CD4-positive, alpha-beta T cell treated with Interleukin-12 subunit alpha and Interleukin-12 subunit beta, for 1 hour (primary cell): ENCODE data around the gene SASH1.

Experiments
- DNase-seq: peaks from one replicate; pipeline ENCODE4 v3.0.0-alpha.2; 2020

SASH1 gene

DNA sequence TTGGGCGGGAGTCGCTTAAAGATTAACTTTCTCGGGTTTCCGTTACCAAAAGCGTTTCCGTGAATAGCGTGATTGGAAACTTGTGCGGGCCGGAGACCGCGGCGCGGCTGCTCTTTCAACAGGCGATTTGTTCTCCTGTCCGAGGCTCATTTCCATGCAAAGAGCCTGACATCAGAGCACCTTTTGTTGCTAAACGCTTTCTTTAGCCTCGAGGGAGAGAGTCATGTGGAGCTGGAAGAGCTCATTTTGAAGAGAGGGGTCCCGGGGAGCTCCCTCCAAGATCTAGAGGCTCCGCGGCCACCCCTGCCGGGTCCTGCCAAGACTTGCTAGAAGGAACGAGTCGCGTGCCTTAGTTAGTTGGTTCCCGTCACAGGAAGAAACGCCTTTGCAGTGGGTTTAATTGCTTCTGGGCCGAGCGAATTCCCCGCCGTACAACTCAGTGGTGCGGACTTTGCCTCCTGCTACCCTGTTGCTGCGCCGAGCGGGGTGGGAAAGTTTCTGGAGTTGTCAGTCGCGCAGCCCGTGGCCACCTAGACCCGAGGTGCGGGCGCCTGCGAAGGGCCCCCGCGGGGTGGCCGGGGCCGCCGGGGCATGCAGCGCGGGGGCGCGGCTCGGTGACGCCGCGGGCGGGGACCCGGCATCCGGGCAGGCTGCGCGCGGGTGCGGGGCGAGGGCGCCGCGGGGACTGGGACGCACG, at the start of gene SASH1:
SASH1 (plus strand) TSS at position 489 of the 697 bp plus-strand sequence. CDS start 230 bp downstream, outside the sequence.
- peak; percentile 4 for DNase-seq

DNA sequence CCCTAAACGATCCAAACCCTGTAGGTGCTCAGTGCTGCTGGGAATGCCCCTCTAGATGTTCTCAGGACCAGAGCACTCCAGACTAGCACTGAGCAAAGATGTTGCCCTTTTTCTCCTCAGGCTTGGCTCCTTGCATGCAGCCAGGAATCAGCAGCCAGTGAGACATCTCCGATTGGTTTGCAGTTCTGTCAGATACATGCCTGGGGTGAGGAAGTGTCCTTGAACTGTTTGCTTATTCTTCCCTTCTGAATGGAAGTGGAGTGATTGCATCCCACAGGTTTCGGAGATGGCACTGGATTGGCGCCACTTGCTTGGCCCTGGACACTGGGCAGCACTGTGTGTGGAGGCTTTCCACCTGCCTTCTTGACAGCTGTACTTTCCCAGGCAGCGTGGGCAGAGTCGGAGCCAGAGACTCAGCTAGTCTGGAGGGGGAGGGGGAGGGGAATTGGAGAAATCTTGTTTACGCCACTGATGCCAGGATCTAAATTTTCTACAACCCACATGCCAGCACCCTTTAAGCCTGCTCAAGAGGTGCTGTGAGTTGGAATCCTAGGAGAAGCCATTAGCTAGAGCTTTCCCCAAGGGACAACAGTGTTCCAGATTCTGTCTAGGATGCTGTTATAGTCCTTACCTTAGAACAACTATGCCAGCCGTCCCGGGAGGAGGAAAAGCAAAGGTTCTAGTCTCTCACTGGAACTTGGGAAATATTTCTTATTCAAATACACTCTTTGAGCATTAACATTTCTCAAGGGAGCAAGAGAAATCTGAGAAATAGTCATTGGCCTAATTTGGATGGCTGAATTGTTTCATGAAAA, 49.2 kb upstream of the SASH1 start:
- DNase-seq: no peak

DNA sequence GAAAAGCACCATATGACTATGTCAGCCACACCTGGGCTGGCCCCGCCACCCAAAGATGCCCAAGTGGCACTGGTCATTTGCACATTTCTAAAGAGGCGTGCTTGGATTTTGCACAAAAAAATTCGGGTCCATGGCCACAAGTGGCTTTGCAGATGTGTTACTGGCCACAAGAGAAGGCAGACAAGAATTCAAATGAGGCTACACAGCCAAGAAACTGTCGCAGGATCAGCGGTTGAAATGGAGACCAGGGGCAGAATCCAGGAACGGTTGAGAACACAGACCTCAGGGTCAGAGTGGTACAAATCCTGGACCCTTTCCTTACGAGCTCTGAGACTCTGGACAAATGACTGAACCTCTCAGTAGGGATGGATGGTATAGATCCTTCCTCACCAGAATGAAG, 48.6 kb upstream of the SASH1 start:
- no peak for DNase-seq

DNA sequence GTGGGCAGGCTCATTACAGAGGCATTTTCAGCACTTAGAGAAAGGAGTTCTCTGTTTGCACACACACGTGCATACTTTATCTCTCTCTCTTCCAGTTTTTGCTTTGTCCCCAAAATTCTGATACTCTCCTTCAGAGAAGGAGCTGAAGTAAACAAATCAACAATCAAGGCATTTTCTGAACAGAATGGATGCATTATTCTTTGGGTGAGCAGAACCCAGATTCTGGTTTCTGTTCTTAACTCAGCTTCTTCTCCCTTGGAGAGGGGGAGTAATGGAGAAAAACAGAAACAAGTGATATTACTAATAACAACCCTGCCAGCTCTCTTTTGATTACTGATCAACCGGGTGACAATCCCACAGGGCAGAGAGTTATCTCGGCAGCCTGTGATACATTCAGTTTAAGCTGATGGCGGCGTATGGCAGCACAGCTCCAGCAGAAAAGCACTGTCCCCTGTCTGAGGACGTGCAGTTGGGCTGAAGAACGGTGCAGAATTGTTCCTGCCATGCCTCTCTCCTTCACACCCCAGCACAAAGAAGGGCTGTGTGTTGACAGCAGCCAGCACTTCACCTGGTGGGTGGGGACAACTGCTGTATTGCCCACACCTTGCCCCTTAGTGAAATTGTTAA, 47.3 kb upstream of the SASH1 start:
- DNase-seq: no peak

DNA sequence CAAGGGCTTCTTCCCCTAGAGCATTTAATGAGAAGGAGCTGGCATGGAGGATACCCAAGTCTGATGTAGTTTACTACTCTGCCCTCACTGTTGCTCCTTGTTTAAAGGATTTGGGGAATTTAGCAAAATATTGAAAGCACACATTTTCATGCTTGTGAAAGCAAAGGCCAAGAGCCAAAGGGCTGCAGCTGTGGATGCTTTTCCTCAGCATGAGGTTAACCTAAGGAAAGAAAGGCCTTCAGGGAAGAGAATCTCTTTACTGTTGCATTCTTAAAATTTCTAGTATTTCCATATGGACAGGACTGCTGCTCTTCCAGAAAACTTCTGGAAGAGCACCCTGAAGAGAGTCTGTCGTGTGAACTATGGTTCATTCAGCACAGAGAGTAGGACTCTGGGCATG, 45.9 kb upstream of the SASH1 start:
- no peak for DNase-seq

DNA sequence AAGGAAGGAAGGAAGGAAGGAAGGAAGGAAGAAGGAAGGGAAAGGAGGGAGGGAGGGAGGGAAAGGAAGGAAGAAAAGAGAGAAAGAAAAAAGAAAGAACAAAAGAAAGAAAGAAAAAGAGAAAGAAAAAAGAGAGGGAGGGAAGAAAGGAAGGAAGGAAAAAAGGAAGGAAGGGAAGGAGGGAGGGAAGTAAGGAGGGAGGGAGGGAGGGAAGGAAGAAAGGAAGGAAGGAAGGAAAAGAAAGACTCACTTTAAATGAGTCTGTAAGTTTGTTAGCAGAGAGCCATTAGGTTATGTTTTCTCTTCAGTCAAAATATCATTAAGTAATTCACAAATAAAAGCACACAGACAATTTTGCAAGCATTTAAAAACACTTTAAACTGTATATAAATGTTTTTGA, 44.0 kb upstream of the SASH1 start:
- DNase-seq: no peak

DNA sequence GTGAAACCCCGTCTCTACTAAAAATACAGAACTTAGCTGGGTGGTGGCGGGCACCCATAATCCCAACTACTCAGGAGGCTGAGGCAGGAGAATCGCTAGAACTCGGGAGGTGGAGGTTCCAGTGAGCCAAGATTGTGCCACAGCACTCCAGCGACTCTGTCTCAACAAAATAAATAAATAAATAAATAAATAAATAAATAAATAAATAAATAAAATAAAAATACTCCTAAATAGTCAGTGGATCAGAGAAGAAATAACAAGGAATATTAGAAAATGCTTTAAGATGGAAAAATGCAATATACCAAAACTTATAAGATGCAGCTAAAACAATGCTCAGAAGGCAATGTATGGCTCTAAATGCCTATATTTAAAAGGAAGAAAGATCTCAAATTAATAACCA, 39.0 kb upstream of the SASH1 start:
- no peak for DNase-seq

DNA sequence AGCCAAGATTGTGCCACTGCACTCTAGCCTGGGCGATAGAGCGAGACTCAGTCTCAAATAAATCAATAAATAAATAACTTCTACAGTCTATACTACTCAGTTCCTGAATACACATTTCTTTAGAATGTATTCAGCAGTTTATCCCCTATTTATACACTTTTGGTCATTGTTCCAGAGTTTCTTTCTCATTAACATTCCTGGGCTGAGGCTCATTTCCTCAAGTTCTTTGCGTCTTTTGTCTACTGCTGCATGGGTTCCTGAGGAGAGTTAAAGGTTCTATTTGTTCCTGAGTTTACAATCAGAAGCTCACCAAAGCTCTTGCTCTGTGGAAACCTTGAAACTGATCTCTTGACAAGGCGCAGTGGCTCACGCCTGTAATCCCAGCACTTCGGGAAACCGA, 37.7 kb upstream of the SASH1 start:
- DNase-seq: no peak

DNA sequence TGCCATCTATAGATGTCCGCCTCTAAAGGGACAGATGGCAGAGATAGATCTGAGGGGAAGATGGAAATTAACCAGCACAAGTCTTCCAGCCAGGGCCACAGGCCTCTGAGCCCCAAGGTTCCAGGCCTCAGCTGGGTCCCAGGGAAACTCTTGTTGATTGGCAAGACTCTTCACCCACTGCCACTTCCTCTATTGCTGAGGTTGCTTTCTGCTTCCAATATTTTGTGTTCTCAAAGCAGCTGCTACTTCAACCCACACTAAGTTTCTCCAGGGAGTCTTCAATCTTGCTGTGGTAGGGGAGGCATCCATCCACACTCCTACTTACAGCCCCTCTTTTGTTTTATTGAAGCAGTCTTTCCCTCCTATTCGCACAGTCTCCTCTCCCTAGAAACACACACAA, 36.4 kb upstream of the SASH1 start:
- no peak for DNase-seq

DNA sequence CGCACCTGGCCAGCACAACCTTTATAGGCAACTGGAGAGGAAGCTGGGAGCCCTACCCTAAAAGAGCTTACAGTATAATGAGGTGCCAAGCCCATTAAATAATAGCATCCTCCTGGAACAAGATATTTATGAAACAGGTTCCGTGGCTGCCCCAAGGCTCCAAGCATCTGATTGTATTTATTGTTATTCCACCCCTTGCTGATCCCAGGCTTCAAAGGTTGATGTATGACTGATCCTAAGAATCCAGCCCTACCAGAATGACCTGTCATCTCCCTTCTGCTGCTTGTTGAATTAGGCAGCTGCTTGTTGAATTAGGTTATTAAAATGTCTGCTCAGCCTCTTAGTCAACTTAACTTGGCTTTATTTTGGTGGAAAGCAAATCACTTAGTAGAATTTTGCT, 35.2 kb upstream of the SASH1 start:
- no peak for DNase-seq

DNA sequence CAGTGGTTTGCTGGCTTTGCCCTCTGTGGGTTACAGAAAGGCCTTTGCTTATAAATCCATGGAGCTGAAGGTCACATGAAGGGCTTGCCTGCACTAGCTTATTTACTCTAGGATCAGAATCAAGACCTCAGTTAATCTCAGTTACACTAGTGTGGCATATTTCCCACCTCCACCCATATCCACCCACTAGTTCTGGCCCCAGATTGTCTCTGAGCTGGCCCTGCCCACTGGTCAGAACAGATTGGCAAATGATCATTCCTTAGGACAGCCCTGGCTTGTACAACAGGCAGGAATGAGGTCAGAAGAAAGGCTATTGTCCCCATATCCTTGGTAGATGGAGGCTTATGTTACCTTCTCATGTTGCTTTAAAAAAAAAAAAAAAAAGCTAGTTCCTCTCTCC, 33.3 kb upstream of the SASH1 start:
- DNase-seq: no peak

DNA sequence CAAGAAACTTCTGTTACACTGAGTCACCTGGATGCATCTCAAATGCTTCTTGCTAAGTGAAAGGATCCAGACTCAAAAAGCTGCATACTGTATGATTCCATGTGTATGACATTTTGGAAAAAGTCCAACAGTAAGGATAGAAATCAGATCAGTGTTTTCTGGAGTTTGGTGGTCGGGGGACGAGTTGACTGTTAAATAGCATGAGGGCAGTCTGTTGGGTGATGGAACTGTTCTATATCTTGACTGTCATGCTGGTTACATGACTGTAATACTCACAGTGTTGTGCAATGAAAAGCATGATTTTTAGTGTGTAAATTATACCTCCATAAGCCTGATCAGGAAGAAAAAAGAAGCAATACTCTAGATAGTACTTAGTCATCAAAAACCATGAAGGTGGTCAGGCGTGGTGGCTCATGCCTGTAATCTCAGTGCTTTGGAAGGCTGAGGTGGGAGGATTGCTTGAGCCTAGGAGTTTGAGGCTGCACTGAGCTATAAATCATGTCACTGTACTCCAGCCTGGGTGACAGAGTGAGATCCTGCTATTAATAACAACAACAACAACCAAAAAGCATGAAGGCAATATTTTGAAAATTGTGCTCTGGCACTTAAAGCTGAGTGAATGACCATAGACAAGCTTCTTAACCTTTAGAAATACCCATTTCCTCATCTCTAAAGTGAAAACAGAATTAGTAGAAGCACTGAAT, 30.5 kb upstream of the SASH1 start:
- no peak for DNase-seq

DNA sequence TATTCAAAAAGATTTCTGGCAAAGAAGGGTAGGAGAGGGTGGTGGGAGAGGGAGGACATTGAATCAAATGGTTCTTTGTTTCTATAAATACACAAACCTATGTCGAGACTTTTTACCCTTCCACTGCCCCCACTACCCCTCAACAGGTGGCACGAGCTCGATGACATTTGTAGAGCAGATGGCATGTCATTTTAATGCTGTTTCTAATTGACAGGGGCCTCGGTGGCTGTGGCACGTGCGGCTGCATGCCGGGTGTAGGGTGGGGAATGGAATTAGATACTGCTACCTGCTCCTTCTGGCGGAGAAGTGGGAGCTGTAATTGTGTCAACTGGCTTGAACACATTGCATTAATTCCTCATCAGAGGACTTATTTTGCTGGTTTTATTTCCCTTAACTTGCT, 29.1 kb upstream of the SASH1 start:
- no peak for DNase-seq

DNA sequence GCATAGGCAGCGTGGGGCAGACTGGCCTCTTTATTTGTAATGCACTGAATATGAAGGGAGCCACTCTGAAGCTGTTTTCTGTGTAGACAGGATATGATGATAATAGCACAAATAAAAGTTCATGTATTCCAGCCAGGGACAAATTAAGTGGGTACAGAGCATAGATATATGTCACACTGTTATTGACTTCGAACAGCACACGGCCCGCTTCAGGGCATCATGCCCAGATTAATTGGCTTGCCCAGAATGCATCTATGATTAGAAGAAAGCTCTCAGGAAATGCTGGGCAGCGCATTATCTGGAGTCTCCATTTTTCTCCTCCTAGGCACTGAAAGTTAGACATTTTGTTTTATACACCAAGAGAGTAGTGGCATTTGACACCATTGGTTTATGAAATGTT, 26.3 kb upstream of the SASH1 start:
- DNase-seq: no peak

DNA sequence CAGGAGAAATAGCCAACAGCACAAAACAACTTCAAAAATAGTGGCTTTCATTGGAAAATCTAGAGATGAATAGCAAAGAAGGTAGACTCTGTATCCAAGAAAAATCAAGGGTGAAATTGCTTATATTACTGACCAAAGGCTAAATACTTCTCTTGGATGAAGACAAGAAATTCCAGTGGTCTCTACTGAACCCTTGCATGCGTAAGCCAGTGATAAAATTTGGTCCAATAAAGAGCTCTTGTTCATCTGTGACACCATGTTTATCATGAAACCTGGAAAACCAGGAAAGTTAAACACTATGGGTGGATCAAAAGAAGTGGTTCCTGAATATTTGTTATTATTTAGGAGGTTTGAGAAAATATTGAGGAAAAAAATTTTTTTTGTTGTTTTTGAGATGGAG, 25.6 kb upstream of the SASH1 start:
- DNase-seq: no peak

DNA sequence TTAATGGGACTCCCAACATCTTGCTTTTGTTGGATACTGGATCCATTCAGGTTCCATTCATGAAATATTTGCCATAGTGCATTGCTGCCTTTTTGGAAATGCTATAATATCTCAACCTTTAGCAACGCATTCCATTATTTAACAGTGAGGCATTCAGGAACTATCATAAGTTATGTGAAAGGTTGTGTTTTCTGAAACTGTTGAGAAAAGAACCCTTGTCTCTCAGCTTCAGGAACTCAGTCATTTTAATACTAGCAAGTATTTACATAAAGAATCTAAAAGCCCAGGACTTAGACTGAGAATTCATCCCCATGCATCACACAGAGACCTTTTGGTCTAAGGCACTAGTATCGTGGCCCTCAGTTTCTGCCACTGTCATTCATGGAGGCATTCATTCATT, 24.9 kb upstream of the SASH1 start:
- DNase-seq: no peak

DNA sequence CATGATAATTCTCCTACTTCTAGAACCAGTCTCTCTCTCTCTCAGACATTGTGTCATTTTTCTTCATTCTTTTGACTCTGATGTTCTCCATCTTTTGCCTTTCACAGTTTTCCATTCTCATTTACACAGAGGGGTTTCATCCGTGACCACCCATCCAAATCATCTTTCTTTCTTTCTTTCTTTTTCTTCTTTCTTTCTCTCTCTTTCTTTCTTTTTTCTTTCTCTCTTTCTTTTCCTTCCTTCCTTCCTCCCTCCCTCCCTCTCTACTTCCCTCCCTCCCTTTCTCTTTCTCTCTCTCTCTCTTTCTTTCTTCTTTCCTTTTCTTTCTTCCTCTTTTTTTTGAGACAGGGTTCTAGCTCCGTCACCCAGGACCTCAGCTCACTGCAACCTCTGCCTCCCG, 19.9 kb upstream of the SASH1 start:
- DNase-seq: no peak

DNA sequence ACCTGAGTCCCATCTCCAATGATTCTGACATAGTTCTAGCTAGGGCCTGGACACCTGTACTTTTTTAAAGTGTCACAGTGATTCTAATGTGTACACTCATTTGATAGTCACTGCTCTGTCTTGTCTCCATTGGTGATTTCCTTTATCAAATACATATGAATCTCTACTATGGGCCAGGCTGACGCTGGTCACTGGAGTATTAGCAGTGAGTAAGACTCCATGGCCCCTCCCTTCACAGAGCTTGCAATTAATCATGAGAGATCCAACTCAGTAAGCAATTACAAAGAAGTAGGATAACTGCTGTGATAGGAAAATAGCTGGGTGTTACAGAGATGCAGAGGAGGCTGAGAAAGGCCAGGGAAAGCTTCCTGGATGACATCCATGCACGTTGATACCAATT, 19.3 kb upstream of the SASH1 start:
- DNase-seq: no peak

DNA sequence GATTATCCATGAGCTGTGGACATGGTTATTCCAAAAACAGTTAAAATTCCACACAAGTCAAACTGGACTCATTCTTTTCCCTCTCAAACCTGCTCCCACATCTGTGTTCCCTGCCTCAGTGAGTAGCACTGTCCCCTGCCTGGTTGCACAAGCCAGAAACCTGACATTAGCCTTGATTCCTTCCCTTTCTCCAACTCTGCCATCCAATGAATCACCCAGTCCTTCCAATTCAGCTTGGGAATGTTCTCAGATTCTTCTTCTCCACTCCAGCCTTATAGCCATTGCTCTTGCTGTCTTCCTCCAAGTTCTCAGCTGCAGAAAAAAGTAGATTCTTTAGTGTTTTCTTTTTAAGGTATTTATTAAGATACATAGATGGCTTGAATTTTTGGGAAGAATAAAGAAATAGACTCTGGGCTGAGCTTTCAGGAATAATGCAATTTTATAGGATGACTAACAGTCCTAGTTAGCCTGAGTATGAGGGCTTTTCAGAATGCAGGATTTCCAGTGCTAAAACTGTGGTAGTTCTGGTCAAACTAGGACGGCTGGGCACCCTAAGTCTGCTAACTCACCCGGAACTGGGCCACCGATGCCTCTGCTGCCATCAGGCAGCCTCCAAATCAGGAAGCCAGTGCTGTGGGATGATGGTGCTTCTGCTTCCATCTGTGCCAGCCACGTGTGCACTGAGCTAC, 18.2 kb upstream of the SASH1 start:
- DNase-seq: no peak

DNA sequence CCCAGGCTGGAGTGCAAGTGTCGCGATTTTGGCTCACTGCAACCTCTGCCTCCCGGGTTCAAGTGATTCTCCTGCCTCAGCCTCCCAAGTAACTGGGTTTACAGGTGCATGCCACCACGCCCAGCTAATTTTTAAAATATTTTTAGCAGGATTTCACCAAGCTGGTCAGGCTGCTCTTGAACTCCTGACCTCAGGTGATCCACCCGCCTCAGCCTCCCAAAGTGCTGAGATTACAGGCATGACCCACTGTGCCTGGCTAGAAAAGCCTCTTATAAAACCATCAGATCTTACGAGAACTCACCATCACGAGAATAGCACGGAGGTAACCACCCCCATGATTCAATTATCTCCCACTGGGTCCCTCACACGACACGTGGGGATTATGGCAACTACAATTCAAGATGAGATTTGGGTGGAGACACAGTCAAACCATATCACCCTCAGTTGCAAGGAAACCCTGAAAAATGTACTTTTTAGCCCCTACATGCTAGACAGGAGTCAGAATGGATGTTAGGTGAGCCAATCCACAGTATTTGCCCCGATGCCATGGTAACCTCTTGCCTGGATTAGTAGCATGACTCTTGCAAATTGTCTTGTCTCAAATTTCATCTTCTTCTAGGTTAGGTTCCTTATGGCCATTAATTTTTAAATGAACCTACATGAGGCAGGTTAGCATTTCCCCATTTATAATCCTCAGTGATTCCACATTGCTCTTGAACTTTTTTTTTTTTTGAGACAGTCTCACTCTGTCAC, 17.1 kb upstream of the SASH1 start:
- DNase-seq: no peak

DNA sequence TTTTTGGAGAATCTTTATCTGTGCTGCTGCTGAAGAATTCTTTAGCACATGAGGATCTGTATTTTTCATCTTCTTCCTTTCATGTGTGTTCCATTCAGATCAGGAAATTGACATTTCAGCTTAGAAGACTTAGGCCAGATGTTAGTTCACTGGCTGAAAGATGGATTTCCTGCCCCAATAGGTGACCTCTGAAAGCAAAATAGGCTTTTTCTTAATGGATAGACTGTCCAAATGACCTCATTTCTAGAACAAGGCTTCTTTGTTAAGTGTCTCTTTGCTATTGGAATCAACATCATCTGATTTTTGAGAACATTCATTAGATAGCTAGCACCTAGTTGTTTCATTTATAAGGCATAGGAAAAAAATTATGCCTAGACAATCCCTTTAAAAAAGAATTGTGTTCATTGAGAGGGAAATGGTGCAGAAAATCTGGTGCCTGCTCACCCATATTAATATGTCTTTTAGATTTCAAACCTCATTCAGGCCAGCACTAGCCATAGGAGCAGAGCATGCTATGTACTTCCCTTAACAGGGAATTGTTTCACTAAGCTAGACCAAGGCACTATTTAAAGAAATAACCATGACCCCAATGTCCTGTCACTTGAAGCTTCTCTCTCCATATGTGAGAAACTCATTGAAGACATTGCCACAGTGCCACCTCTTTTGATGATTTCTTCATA, 13.6 kb upstream of the SASH1 start:
- no peak for DNase-seq
